ENCODE results near the gene LRMDA.
"Not testable (repeated sequence)": the region's sequence is repeated elsewhere in the genome, so short reads cannot be mapped to it uniquely, and the experiment has no call there.

Gene LRMDA

GRCh38 chr10:75597773-75598440 is 166.5 kb downstream of the LRMDA start:
- no peak for TF ChIP-seq CTCF (IDR thresholded peaks at IDR 0.05; ENCODE audit: control insufficient read depth, extremely low read depth, insufficient read depth)
- H3K4me3 ChIP-seq (ENCODE audit: low read depth, low read length) = no peak overlapping the region

DNA sequence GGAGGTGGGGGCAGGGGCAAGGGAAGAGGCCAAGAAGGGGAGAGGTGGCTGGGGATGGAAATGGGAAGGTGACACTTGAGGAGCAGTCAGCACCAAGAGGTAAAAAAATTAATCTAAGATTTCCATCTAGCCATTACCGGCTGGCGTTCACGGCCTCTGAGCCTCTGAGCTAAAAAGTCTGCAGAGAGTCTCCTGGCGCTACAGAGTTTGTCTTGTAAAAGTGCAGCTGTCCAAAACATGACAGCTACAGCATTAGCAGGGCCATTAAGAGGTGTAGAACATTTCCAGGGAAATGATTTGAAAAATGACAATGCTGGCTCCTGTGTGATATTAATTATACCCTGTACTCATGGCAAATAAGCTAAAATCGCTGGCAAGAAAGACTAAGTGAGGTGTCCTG is 167.6 kb downstream of the LRMDA start:
- no peak for DNase-seq (ENCODE audit: low read depth)
- no peak overlapping the region for H3K4me3 ChIP-seq (ENCODE audit: low read depth, low read length)
- no peak for TF ChIP-seq CTCF (IDR thresholded peaks at IDR 0.05; ENCODE audit: control insufficient read depth, extremely low read depth, insufficient read depth)

More at GRCh38 chr10:75597773-75598440, 166.5 kb downstream of the LRMDA start:
- DNase-seq (ENCODE audit: low read depth) = no peak

DNA sequence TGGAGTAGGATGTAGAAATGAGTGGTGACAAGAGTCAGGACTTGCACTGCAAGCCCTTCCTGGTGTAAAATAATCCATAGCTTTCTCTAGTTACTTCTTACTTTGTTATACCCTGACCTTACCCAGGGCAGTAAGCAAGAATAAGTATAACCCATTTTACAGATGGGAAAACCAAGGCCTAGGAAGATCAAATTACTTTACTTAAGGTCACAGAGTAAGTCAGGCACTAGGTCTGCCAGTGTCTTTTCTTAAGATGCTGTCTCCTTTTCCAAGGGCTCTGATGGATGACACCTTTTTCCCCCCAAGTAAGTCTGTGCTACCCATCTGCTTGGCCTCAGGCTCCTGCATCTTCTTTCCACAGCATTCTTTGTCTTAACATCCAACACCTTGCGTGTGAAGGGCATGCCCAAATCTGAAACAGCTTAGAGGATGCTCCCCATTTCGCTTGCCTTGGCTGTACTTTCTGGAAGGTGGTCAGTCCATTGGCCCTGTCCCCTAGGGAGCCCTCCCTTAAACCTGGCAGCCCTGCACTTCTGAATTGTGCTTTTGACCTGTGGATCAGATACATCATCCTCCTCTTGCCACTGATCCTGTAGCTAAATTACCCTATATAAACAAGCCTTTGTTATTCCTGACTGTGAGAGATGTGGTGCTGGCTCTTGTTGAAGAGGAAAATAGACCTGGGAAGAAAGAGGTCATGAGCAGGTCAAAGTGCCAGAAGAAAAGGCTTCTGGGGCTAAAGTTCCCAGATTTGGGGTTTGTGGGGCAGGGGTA is 168.6 kb downstream of the LRMDA start:
- DNase-seq (ENCODE audit: low read depth) = no peak
- no peak overlapping the region for H3K4me3 ChIP-seq (ENCODE audit: low read depth, low read length)
- no peak for TF ChIP-seq CTCF (IDR thresholded peaks at IDR 0.05; ENCODE audit: control insufficient read depth, extremely low read depth, insufficient read depth)

- DNase-seq (ENCODE audit: low read depth) = no peak
- H3K4me3 ChIP-seq (ENCODE audit: low read depth, low read length) = no peak overlapping the region
- TF ChIP-seq CTCF (IDR thresholded peaks at IDR 0.05; ENCODE audit: control insufficient read depth, extremely low read depth, insufficient read depth) = no peak
Measured at GRCh38 chr10:75600833-75601232, 169.4 kb downstream of the LRMDA start.

DNA sequence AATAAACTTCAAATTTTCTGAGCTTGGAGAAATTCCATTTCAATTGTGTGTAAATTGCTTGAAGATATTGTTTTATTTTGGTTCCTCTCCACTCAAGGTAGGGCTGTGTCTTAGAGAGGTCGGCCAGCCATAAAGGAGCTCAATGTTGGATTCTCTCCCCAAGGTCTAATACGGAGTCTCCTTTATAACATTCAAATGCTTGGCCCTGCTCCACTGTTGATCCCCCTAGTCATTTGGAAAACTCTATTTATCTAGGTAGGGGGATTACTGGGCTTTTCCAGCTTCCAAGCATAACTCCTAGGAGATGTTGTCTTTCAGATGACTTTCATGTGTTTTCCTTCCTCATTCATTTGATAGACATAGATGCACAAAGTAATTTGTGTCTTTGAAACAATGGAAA is 170.9 kb downstream of the LRMDA start:
- no peak for TF ChIP-seq CTCF (IDR thresholded peaks at IDR 0.05; ENCODE audit: control insufficient read depth, extremely low read depth, insufficient read depth)
- DNase-seq (ENCODE audit: low read depth) = no peak
- no peak overlapping the region for H3K4me3 ChIP-seq (ENCODE audit: low read depth, low read length)

GRCh38 chr10:75605096-75605495 is 173.7 kb downstream of the LRMDA start:
- no peak overlapping the region for H3K4me3 ChIP-seq (ENCODE audit: low read depth, low read length)
- TF ChIP-seq CTCF (IDR thresholded peaks at IDR 0.05; ENCODE audit: control insufficient read depth, extremely low read depth, insufficient read depth) = no peak
- peak; percentile 18 for DNase-seq (ENCODE audit: low read depth)

GRCh38 chr10:75605795-75606194 is 174.4 kb downstream of the LRMDA start:
- not testable (repeated sequence) for H3K4me3 ChIP-seq (ENCODE audit: low read depth, low read length); DNase-seq (ENCODE audit: low read depth)

Measured in LNCaP clone FGC (cell line).